OCI-LY1 (cell line): Measurements from ENCODE around the gene TDRD10.

Experiments used
- H2AFZ ChIP-seq: fragments of 200-600 bp; sonication (generic), shearing (Covaris generic); 2 replicates; pipeline ENCODE4 v1.6.0; 2014; ENCODE audit warnings: antibody characterized with exemption, mild to moderate bottlenecking, low read length
- H3F3A ChIP-seq: fragments of 200-600 bp; sonication (generic), shearing (Covaris generic); 2 replicates; pipeline ENCODE4 v1.6.0; 2014; ENCODE audit warnings: mild to moderate bottlenecking, antibody characterized with exemption, low read length, moderate library complexity; ENCODE audit not compliant: insufficient read depth
- H3K27ac ChIP-seq: fragments of 200-600 bp; sonication (generic); 2 replicates; pipeline ENCODE4 v1.5.1; 2014; ENCODE audit warnings: low read length, mixed run types, mild to moderate bottlenecking, low read depth; ENCODE audit not compliant: poor library complexity, severe bottlenecking
- H3K27me3 ChIP-seq: fragments of 200-600 bp; sonication (generic); 2 replicates; pipeline ENCODE4 v1.6.0; 2014; ENCODE audit warnings: antibody characterized with exemption, mild to moderate bottlenecking, low read length, moderate library complexity; ENCODE audit not compliant: insufficient read depth
- H3K36me3 ChIP-seq: fragments of 200-600 bp; sonication (generic); 2 replicates; pipeline ENCODE4 v1.6.1; 2014; ENCODE audit warnings: mild to moderate bottlenecking, antibody characterized with exemption, low read length, moderate library complexity, mixed read lengths; ENCODE audit not compliant: insufficient read depth
- H3K4me1 ChIP-seq: fragments of 200-600 bp; sonication (generic); 2 replicates; pipeline ENCODE4 v1.5.1; 2014; ENCODE audit warnings: mild to moderate bottlenecking, low read length, moderate library complexity; ENCODE audit not compliant: insufficient read depth, severe bottlenecking
- H3K4me2 ChIP-seq: fragments of 200-600 bp; sonication (generic), shearing (Covaris generic); 2 replicates; pipeline ENCODE4 v1.6.1; 2014; ENCODE audit warnings: low read length
- H3K4me3 ChIP-seq: fragments of 200-600 bp; sonication (generic); 2 replicates; pipeline ENCODE4 v1.5.1; 2014; ENCODE audit warnings: low read length, low read depth, mild to moderate bottlenecking, mixed read lengths; ENCODE audit not compliant: poor library complexity, severe bottlenecking
- H3K79me2 ChIP-seq: fragments of 200-600 bp; shearing (Covaris generic); 2 replicates; pipeline ENCODE4 v1.6.1; 2016; ENCODE audit warnings: mixed run types, low read length, mixed read lengths; ENCODE audit not compliant: insufficient read depth
- H3K9ac ChIP-seq: fragments of 200-600 bp; sonication (generic), shearing (Covaris generic); 2 replicates; pipeline ENCODE4 v1.6.1; 2014; ENCODE audit warnings: mild to moderate bottlenecking, low read length, mixed read lengths
- H3K9me2 ChIP-seq: fragments of 200-600 bp; sonication (generic), shearing (Covaris generic); 2 replicates; pipeline ENCODE4 v1.6.1; 2014; ENCODE audit warnings: low read depth, mild to moderate bottlenecking, low read length, mixed read lengths
- H3K9me3 ChIP-seq: fragments of 200-600 bp; shearing (Covaris generic); 2 replicates; pipeline ENCODE4 v1.6.1; 2014; ENCODE audit warnings: low read length, mixed read lengths
- H4K20me1 ChIP-seq: fragments of 200-600 bp; sonication (generic), shearing (Covaris generic); 2 replicates; pipeline ENCODE4 v1.6.0; 2016; ENCODE audit warnings: mild to moderate bottlenecking, low read length; ENCODE audit not compliant: insufficient read depth
- CTCF ChIP-seq: fragments of 200-600 bp; sonication (generic), shearing (Covaris generic); IDR thresholded peaks from 2 replicates; pipeline ENCODE4 v1.5.1; 2017; ENCODE audit warnings: mild to moderate bottlenecking, antibody characterized with exemption, low read length, moderate library complexity, mixed read lengths
- EZH2 ChIP-seq: fragments of 200-600 bp; sonication (generic), shearing (Covaris generic); IDR thresholded peaks from 2 replicates; pipeline ENCODE4 v1.8.0; 2017; ENCODE audit warnings: borderline replicate concordance, mixed run types, mild to moderate bottlenecking, antibody characterized with exemption, low read length, moderate library complexity, mixed read lengths

The TDRD10 gene

GRCh38 chr1:154575951-154576566 is 74.0 kb downstream of the TDRD10 start:
- Histone ChIP-seq H3K9ac (no peak overlapping the region; the same call in 1 of the 2 replicates), H3F3A (peaks cover 6% of the 10 kb centered on the region; the same call in 1 of the 2 replicates), H4K20me1 (no peaks in the 10 kb centered on the region), H3K9me3 (no peaks in the 10 kb centered on the region), H3K79me2 (no peaks in the 10 kb centered on the region), H3K9me2 (no peaks in the 10 kb centered on the region), H2AFZ (no peak overlapping the region), H3K4me2 (no peak overlapping the region; the same call in 1 of the 2 replicates), H3K4me1 (peaks cover 28% of the 10 kb centered on the region), H3K36me3 (peaks cover 37% of the 10 kb centered on the region), H3K27ac (peak overlapping the region; percentile 85), H3K4me3 (no peak overlapping the region), H3K27me3 (no peaks in the 10 kb centered on the region)
- no peak for TF ChIP-seq CTCF
- TF ChIP-seq EZH2 = no peak

GRCh38 chr1:154577346-154578057 is 75.5 kb downstream of the TDRD10 start:
- no peak overlapping the region for H3K9ac ChIP-seq
- peaks cover 6% of the 10 kb centered on the region; the same call in 1 of the 2 replicates for H3F3A ChIP-seq
- no peak overlapping the region for H3K4me3 ChIP-seq
- H3K36me3 ChIP-seq = peaks cover 50% of the 10 kb centered on the region
- H3K27ac ChIP-seq = no peak overlapping the region
- H4K20me1 ChIP-seq = no peaks in the 10 kb centered on the region
- H2AFZ ChIP-seq = no peak overlapping the region
- H3K79me2 ChIP-seq = no peaks in the 10 kb centered on the region
- no peak overlapping the region for H3K4me2 ChIP-seq
- no peak for TF ChIP-seq CTCF
- no peaks in the 10 kb centered on the region for H3K27me3 ChIP-seq
- H3K4me1 ChIP-seq = peaks cover 28% of the 10 kb centered on the region
- no peaks in the 10 kb centered on the region for H3K9me3 ChIP-seq
- no peaks in the 10 kb centered on the region for H3K9me2 ChIP-seq

GRCh38 chr1:154578058-154578418 is 76.0 kb downstream of the TDRD10 start:
- no peaks in the 10 kb centered on the region for H3K79me2 ChIP-seq
- no peak overlapping the region for H3K9ac ChIP-seq
- peaks cover 28% of the 10 kb centered on the region for H3K4me1 ChIP-seq
- H3K4me3 ChIP-seq = no peak overlapping the region
- no peaks in the 10 kb centered on the region for H3K27me3 ChIP-seq
- no peak overlapping the region for H2AFZ ChIP-seq
- no peak overlapping the region for H3K4me2 ChIP-seq
- no peaks in the 10 kb centered on the region for H3K9me3 ChIP-seq
- no peaks in the 10 kb centered on the region for H4K20me1 ChIP-seq
- TF ChIP-seq CTCF (no peak), EZH2 (no peak)
- no peak overlapping the region for H3K27ac ChIP-seq
- H3K9me2 ChIP-seq = no peaks in the 10 kb centered on the region
- peaks cover 55% of the 10 kb centered on the region for H3K36me3 ChIP-seq
- H3F3A ChIP-seq = peaks cover 6% of the 10 kb centered on the region; the same call in 1 of the 2 replicates
